HG02938 (cell line): ENCODE measurements around the gene S100B.

Experiments used
- ATAC-seq: cut with Tn5 transposase; IDR thresholded peaks from one replicate; pipeline ENCODE4 v1.9.1; 2021; ENCODE audit warnings: mild to moderate bottlenecking, moderate library complexity; ENCODE audit not compliant: unreplicated experiment

The S100B gene

DNA sequence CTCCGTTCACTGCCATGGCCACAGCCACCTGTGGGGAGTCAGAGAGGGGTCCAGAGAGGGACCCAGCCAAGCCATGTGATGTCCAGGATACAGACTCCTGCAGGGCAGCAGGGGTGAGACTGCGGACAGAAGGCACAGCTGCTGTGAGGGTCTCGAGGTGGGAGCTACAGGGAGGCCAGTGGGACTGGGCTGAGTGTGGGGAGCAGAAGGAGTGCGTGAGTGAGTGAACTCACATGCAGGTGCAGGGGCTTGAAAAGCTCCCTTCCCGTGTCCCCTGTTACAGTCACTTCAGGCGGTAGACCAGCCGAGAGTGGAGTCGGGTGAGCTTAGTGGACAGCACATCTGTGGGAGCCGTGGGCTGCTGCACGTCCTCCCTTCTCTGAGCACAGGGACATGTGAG lies 42.4 kb downstream of the S100B start:
- no peak for ATAC-seq

- no peak for ATAC-seq
These were observed 43.3 kb downstream of the S100B start for GRCh38 chr21:46561445-46562090.

GRCh38 chr21:46560568-46561444 lies 44.1 kb downstream of the S100B start:
- no peak for ATAC-seq

DNA sequence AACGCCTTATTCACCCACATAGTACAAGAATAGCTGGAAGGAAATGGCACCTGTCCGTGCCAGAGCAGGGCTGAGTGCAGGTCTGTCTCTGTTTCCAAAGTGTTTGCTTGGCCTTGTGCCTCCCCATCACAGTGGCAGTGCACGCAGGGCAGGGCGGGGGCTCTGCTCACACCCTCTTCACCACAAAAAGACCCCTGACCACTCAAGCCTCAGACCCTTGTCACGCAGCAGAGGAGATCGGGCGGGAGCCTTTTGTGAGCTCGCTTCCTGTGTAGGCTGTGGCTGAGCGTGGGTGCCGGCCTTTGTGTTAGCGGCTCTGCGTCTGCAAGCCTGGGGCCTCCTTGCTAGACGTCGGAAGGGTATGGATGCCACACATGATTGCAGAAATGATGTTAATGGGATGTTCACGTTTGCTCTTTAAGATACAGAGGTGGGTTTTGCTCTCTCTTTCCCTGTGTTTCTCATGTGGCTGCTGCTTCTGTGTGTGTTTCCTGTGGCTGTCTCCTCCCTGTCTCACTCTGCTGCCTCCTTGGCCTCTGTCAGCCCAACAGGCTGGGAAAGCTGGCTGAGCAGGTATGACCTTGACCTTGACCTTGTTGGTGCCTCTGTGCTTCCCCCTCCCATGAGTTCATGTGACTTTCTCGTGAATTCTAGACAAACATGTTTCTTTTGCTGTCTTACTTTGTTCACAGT lies 45.4 kb downstream of the S100B start:
- ATAC-seq, result no peak

DNA sequence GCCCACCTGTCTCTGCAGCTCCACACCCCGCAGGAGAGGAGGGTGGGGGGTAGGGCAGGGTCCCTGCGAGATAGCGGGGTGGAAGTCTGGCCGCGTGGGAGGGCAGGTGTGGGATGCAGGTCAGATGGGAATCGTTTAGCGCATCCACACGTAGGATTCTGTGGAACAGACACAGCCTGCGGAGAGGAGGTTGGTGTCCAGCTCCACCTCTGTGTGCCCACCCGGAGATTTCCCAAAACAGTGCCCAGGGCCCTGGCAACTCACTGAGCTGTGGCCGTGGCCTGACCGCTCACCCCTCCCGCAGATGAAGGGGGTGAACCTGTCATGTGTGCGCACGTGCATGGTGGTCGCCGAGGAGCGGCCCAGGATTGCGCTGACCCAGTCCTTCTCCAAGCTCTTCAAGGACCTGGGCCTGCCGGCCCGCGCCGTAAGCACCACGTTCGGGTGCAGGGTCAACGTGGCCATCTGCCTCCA lies 46.9 kb downstream of the S100B start:
- no peak for ATAC-seq

DNA sequence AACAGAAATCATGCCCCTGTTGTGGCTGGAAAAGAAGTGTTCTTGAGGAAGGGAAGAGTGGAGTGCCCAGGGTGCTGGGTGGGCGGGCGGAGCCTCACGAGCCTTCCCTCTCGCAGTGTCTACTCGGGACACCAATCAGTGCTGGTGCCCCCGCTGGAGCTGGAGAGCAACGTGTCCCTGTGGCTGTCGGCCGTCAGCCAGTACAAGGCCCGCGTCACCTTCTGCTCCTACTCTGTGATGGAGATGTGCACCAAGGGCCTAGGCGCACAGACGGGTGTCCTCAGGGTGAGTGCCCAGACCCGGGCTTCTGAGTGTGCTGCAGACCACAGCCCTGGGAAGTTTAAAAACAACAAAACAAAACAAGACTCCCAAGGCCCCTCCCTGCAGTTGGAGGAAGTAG lies 47.4 kb downstream of the S100B start:
- ATAC-seq, result no peak

DNA sequence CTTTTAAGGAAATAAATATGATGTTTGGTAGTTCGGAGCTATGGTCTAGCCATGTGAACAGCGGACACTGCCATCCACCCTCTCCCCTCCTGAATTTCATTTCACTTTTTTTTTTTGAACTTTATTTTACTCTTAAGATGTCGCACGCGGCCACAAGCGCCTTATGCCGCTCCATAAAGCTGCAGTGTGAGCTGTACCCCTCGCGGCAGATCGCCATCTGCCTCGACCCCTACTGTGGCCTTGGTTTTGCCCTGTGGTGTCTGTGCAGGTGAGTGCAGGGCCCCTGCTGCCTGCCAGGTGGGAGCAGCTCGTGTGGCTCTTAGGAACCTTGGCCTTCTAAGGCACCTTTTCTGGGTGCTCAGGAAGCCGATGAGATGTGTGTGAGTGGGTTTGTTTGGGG lies 48.1 kb downstream of the S100B start:
- ATAC-seq, result no peak

DNA sequence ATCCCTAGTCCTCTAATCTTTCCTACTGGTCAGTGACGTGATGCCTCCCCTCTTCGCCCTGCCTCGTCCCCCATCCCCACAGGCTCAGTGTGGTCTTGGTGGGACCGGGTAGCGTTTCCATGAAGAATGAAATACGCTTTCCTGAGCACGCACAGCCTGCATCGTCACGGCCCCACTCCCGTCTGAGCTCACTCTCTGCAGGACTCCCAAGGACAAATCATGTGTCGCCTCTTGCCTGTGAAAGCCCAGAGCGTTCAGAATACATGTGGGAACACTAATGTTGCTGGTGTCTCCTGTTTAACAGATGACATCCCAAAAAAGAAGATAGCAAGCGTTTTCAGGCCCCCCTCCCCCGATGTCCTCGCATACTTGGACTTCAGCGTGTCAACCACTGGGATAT lies 49.2 kb downstream of the S100B start:
- ATAC-seq, result no peak

- no peak for ATAC-seq
These were observed 49.7 kb downstream of the S100B start for GRCh38 chr21:46555225-46555617.

GRCh38 chr21:46554431-46555224 lies 50.3 kb downstream of the S100B start:
- ATAC-seq, result no peak

GRCh38 chr21:46553993-46554392 lies 50.9 kb downstream of the S100B start:
- no peak for ATAC-seq

GRCh38 chr21:46552865-46553379 lies 52.0 kb downstream of the S100B start:
- ATAC-seq, result no peak

DNA sequence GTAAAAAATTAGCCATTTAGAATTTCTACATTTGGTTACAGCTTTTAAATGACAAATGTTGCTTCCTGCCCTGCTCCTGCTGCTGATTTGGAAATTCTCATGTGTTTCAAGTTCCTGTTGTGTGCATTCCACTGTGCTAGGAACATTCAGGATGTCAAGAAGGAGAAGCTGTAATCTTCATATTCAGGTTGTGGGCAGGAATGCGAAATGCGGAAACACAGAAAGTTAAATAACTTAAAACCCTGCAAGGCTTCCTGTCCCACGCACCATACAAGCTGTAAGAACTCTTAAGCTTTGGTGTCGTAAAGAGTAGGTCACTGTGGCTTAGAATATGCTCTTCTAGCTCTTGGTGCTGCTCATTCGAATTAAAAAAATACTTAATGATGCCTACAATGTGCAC lies 52.6 kb downstream of the S100B start:
- ATAC-seq, result no peak

GRCh38 chr21:46551636-46552241 lies 53.1 kb downstream of the S100B start:
- ATAC-seq, result no peak

DNA sequence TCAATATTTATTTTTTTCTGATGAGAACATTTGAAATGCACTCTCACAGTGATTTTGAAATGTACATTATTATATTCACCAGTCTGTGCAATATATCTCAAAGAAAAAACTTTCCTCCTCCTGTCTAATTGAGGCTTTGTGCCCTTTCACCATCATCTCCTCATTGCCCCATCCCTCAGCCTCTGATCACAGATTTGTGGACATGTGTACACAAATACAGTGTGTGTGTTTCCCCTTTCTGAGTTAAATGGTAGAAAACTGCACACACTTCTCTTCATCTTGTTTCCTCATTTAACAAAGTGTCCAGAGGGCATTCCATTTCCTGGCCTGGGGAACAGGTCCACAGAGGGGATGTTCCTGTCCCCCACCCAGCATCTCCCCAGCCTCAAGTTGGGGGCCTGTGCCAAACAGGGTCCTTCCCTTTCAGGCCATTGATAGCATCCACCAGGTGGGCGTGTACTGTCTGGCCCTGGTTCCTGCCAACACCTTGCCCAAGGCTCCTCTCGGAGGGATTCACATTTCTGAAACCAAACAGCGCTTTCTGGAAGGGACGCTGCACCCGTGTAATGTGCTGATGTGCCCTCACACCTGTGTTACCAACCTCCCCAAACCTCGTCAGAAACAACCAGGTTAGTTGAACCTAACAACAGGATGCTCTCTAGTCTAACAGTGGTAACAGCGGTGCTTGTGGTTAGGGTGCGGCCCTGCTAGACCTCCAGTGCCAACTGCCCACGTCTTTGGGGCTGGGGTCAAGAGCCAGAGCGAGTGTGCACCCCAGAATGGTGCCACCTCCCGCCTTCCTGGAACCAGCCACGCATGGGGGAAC lies 54.6 kb downstream of the S100B start:
- ATAC-seq, result no peak

GRCh38 chr21:46549650-46550049 lies 55.2 kb downstream of the S100B start:
- ATAC-seq, result no peak
